Natural killer cell (primary cell): ENCODE measurements around the gene YJEFN3. TPM values are rescaled to one million over a fixed set of nuclear protein-coding genes. Genes with fewer than 3 reads are reported as not detected.

Experiments used
- ATAC-seq, 3 donors: fragments of 150-1000 bp in 2 of 3; fragments of 200-7000 bp in 1 of 3; cut with Tn5 transposase; 1 replicate in 1 of 3; 2 replicates in 2 of 3; pipeline ENCODE4 v1.10.0; 2021; ENCODE audit warnings: mild to moderate bottlenecking in 2 of 3, moderate library complexity in 2 of 3
- DNase-seq, 2 donors: peaks; one replicate each; pipeline versions ENCODE4 v3.0.0 to v3.0.0-alpha.2; 2013 to 2021; ENCODE audit warnings: mixed read lengths in 1 of 2
- H3K27ac ChIP-seq: one replicate; pipeline ENCODE4 v1.5.1; 2013; ENCODE audit warnings: mild to moderate bottlenecking, low read length
- H3K27me3 ChIP-seq: one replicate; pipeline ENCODE4 v1.6.1; 2013; ENCODE audit warnings: low read length; ENCODE audit not compliant: control insufficient read depth, insufficient read depth
- H3K36me3 ChIP-seq: one replicate; pipeline ENCODE4 v1.6.1; 2013; ENCODE audit warnings: low read length; ENCODE audit not compliant: control insufficient read depth, insufficient read depth
- H3K4me1 ChIP-seq: one replicate; pipeline ENCODE4 v1.6.1; 2013; ENCODE audit warnings: low read length; ENCODE audit not compliant: control insufficient read depth, insufficient read depth
- H3K4me3 ChIP-seq: one replicate; pipeline ENCODE4 v1.5.1; 2013; ENCODE audit warnings: low read length
- H3K9me3 ChIP-seq: one replicate; pipeline ENCODE4 v1.6.1; 2013; ENCODE audit warnings: low read length; ENCODE audit not compliant: control insufficient read depth, insufficient read depth
- H3K27ac Mint-ChIP-seq, 2 donors: one replicate each; pipeline ENCODE4 v1.8.0; 2022; ENCODE audit warnings: mild to moderate bottlenecking in 2 of 2, mixed read lengths in 2 of 2, moderate library complexity in 1 of 2
- H3K27me3 Mint-ChIP-seq, 2 donors: one replicate each; pipeline ENCODE4 v1.8.0; 2022; ENCODE audit warnings: low read depth in 2 of 2, mixed read lengths in 2 of 2
- H3K36me3 Mint-ChIP-seq: one replicate; pipeline ENCODE4 v1.8.0; 2022; ENCODE audit warnings: mixed read lengths
- H3K4me1 Mint-ChIP-seq, 2 donors: one replicate each; pipeline ENCODE4 v1.8.0; 2022; ENCODE audit warnings: mixed read lengths in 2 of 2
- H3K4me3 Mint-ChIP-seq: one replicate; pipeline ENCODE4 v1.8.0; 2022; ENCODE audit warnings: mild to moderate bottlenecking, moderate library complexity, mixed read lengths
- H3K9me3 Mint-ChIP-seq, 2 donors: one replicate each; pipeline ENCODE4 v1.8.0; 2022; ENCODE audit warnings: mixed read lengths in 2 of 2
- WGBS: methylation state at CpG from one replicate; pipeline ENCODE4 v1.1.7; 2013; ENCODE audit warnings: missing lambda C conversion rate; ENCODE audit not compliant: insufficient coverage; 5-methylcytosine and 5-hydroxymethylcytosine counted together
- intact Hi-C: fragments of 100-400 bp; cut with micrococcal nuclease; formaldehyde crosslinking; loops from one replicate; pipeline ENCODE4 v1.14.2; 2022
- total RNA-seq, 4 donors: library from RNA; stranded (reverse); fragments of 120-200 nt in 1 of 4; gene quantifications; one replicate each; pipeline versions ENCODE4 v1.2.3 to v1.2.4, GENCODE V29; 2013 to 2022
- TF ChIP-seq, protein P1 (sequence below): fragments of 200-600 bp; IDR thresholded peaks from one replicate; pipeline ENCODE4 v1.8.0; 2022; ENCODE audit warnings: antibody characterized with exemption

YJEFN3 gene
- total RNA-seq, 3 donors from 2014 or later (not counting 1 experiment from before 2014, with no cell fraction given) = 4.0 to 6.0 (median 4.3) TPM

DNA sequence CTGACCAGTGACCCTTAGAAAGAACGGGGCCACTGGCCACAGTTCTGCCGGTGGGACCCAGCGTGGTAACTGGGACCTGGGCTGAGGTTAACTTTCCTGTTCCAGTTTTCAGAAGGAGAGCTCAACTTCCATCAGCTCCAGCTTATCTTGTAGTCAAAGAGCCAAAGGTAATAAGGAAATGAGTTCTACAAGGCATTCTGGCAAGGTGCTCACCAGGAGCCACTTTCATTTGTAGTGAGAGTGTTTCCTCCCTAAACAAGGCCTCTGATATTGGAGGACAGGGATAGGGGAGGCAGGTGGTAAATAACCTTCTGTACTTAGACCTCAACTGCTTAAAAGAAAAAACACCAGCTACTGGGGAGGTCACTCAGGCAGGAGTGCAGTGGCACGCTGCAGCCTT lies 51.7 kb downstream of the YJEFN3 start:
- TF ChIP-seq, protein P1, sequence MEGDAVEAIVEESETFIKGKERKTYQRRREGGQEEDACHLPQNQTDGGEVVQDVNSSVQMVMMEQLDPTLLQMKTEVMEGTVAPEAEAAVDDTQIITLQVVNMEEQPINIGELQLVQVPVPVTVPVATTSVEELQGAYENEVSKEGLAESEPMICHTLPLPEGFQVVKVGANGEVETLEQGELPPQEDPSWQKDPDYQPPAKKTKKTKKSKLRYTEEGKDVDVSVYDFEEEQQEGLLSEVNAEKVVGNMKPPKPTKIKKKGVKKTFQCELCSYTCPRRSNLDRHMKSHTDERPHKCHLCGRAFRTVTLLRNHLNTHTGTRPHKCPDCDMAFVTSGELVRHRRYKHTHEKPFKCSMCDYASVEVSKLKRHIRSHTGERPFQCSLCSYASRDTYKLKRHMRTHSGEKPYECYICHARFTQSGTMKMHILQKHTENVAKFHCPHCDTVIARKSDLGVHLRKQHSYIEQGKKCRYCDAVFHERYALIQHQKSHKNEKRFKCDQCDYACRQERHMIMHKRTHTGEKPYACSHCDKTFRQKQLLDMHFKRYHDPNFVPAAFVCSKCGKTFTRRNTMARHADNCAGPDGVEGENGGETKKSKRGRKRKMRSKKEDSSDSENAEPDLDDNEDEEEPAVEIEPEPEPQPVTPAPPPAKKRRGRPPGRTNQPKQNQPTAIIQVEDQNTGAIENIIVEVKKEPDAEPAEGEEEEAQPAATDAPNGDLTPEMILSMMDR = no peak
- Histone ChIP-seq H3K4me3 (no peak overlapping the region), H3K27me3 (no peaks in the 10 kb centered on the region), H3K9me3 (no peaks in the 10 kb centered on the region), H3K4me1 (no peaks in the 10 kb centered on the region), H3K36me3 (no peaks in the 10 kb centered on the region), H3K27ac (no peak overlapping the region)
- Mint-ChIP-seq H3K27me3 (no peaks in the 10 kb centered on the region), H3K4me1 (peaks cover 5 to 13% of the 10 kb centered on the region in 2 donors), H3K4me3 (no peak overlapping the region), H3K9me3 (no peaks in the 10 kb centered on the region), H3K27ac (no peak overlapping the region), H3K36me3 (no peaks in the 10 kb centered on the region)
- no peak for DNase-seq
- ATAC-seq = no peak
- whole genome bisulfite sequencing = 95% methylated on average over 4 of the region's 4 CpGs
- intact Hi-C loops = no loop called here

DNA sequence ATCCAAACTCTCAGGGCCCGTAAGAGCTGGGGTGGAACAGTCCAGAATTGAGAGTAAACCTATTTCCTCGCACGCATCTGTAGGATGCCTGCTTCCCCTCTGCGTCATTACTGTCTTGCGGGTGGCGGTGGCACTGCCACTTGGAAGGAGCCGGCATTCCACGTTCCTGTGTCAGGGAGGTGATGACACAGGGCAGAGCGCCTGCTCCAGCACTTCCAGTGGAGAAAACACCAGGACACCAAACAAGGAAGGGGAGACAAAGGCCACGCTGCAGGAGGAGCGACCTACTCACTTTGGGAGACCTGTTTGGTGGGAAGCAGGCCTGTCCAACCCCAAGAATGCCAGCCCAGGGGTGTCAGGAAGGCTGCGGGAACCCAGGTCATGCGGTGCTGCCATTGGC lies 52.7 kb downstream of the YJEFN3 start:
- H3K36me3 ChIP-seq = no peaks in the 10 kb centered on the region
- H3K4me3 ChIP-seq = no peak overlapping the region
- H3K36me3 Mint-ChIP-seq = no peaks in the 10 kb centered on the region
- peaks cover 5 to 11% of the 10 kb centered on the region in 2 donors for H3K4me1 Mint-ChIP-seq
- no peak overlapping the region for H3K27ac ChIP-seq
- H3K9me3 ChIP-seq = no peaks in the 10 kb centered on the region
- no peaks in the 10 kb centered on the region for H3K9me3 Mint-ChIP-seq
- WGBS = 98% methylated on average over 13 of the region's 13 CpGs
- no peaks in the 10 kb centered on the region for H3K27me3 ChIP-seq
- TF ChIP-seq, protein P1 = no peak
- no peak for ATAC-seq
- no peak for DNase-seq
- no peak overlapping the region for H3K4me3 Mint-ChIP-seq
- no peaks in the 10 kb centered on the region for H3K4me1 ChIP-seq
- no peak overlapping the region for H3K27ac Mint-ChIP-seq
- intact Hi-C loops = no loop called here
- no peaks in the 10 kb centered on the region for H3K27me3 Mint-ChIP-seq

DNA sequence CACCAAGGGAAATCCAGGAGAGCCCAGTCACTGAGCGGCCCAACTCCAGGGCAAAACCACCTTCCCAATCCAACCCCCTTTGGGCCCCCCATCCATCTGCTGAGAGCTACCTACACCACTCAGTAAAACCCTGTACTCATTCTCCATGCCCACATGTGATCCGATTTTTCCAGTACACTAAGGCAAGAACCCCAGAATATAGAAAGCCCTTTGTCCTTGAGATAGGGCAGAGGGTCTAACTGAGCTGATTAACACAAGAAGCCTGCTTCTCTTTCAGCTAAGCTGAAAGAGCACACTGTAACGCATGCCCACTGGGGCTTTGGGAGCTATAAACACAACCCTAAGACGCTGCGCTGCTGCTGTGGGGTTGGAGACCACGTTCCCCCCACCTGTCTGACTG lies 53.8 kb downstream of the YJEFN3 start:
- peaks cover 5 to 11% of the 10 kb centered on the region in 2 donors for H3K4me1 Mint-ChIP-seq
- intact Hi-C loops = no loop called here
- 95% methylated on average over 6 of the region's 6 CpGs for WGBS

DNA sequence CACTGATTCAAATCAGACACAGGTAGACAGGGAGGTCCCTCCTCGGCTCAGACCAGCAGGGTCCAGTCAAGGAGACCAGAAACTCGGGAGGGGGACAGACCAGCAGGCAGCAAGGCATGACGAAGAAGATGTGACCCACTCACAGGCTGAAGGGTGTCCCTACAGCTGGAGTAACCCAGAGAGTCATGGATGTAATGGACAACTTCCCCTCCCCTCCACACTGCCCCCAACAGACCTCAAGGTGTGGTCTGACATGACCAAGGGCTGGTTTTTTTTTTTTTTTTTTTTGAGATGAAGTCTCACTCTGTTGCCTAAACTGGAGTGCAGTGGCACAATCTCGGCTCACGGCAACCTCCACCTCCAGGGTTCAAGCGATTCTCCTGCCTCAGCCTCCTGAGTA lies 55.6 kb downstream of the YJEFN3 start:
- Histone ChIP-seq H3K36me3 (no peaks in the 10 kb centered on the region), H3K27me3 (no peaks in the 10 kb centered on the region), H3K4me3 (no peak overlapping the region), H3K4me1 (peaks cover 10% of the 10 kb centered on the region), H3K9me3 (no peaks in the 10 kb centered on the region), H3K27ac (no peak overlapping the region)
- intact Hi-C loops = no loop called here
- H3K27me3 Mint-ChIP-seq = no peaks in the 10 kb centered on the region
- 97% methylated on average over 6 of the region's 6 CpGs for WGBS
- H3K9me3 Mint-ChIP-seq = no peaks in the 10 kb centered on the region
- TF ChIP-seq, protein P1 = no peak
- DNase-seq (no peak), ATAC-seq (no peak)
- H3K4me3 Mint-ChIP-seq = no peak overlapping the region
- peaks cover 5 to 11% of the 10 kb centered on the region in 2 donors for H3K4me1 Mint-ChIP-seq
- no peak overlapping the region for H3K27ac Mint-ChIP-seq
- no peaks in the 10 kb centered on the region for H3K36me3 Mint-ChIP-seq

More for the DNA sequence above, 53.8 kb downstream of the YJEFN3 start:
- no peaks in the 10 kb centered on the region for H3K4me1 ChIP-seq
- H3K4me3 ChIP-seq = no peak overlapping the region
- DNase-seq = no peak
- H3K4me3 Mint-ChIP-seq = no peak overlapping the region
- no peak overlapping the region for H3K27ac ChIP-seq
- no peaks in the 10 kb centered on the region for H3K9me3 ChIP-seq
- ATAC-seq = no peak
- H3K36me3 ChIP-seq = no peaks in the 10 kb centered on the region
- H3K27me3 ChIP-seq = no peaks in the 10 kb centered on the region
- H3K9me3 Mint-ChIP-seq = no peaks in the 10 kb centered on the region
- no peaks in the 10 kb centered on the region for H3K27me3 Mint-ChIP-seq
- H3K27ac Mint-ChIP-seq = no peak overlapping the region
- TF ChIP-seq, protein P1 = no peak
- no peaks in the 10 kb centered on the region for H3K36me3 Mint-ChIP-seq
